ENCODE measurements around the gene CD63.
A peak's percentile ranks its signal among the peaks of the same experiment; 100 is the strongest.

The CD63 gene

GRCh38 chr12:55738123-55739024, 9.6 kb upstream of the CD63 start:
- DNase-seq: peak; percentile 94

GRCh38 chr12:55737581-55738122, 8.8 kb upstream of the CD63 start:
- peak; percentile 73 for DNase-seq

GRCh38 chr12:55736780-55737580, 8.2 kb upstream of the CD63 start:
- DNase-seq: peak; percentile 77

GRCh38 chr12:55736076-55736475, 7.3 kb upstream of the CD63 start:
- no peak for DNase-seq

- no peak for DNase-seq
Observed at GRCh38 chr12:55734595-55734994, 5.8 kb upstream of the CD63 start.

- no peak for DNase-seq
Observed at GRCh38 chr12:55733858-55734257, 5.0 kb upstream of the CD63 start.

- DNase-seq: no peak
Observed at GRCh38 chr12:55733021-55733555, 4.3 kb upstream of the CD63 start.

- DNase-seq: no peak
Observed at GRCh38 chr12:55732288-55732687, 3.5 kb upstream of the CD63 start.

GRCh38 chr12:55729819-55730818, 1.3 kb upstream of the CD63 start:
- DNase-seq: peak; percentile 78

- DNase-seq: peak; percentile 90
Observed at GRCh38 chr12:55728186-55728938, 447 bp downstream of the CD63 start.

GRCh38 chr12:55727643-55728185, 1.1 kb downstream of the CD63 start:
- DNase-seq: no peak

GRCh38 chr12:55726971-55727370, 1.8 kb downstream of the CD63 start:
- no peak for DNase-seq

GRCh38 chr12:55725556-55725955, 3.3 kb downstream of the CD63 start:
- DNase-seq: no peak

- DNase-seq: no peak
Observed at GRCh38 chr12:55724940-55725309, 3.9 kb downstream of the CD63 start.

GRCh38 chr12:55724226-55724939, 4.4 kb downstream of the CD63 start:
- DNase-seq: peak; percentile 77

- no peak for DNase-seq
Observed at GRCh38 chr12:55723516-55724225, 5.1 kb downstream of the CD63 start.

GRCh38 chr12:55722948-55723347, 5.9 kb downstream of the CD63 start:
- DNase-seq: no peak

- DNase-seq: no peak
Observed at GRCh38 chr12:55721601-55722213, 7.1 kb downstream of the CD63 start.

- peak; percentile 65 for DNase-seq
Observed at GRCh38 chr12:55720894-55721444, 7.8 kb downstream of the CD63 start.

All from femur (tissue), 1 donor.